Posterior vena cava (tissue), 2 donors: ENCODE data around the gene BIRC6. TPM values are rescaled to one million over a fixed set of nuclear protein-coding genes. Genes with fewer than 3 reads are reported as not detected.
"Not testable (repeated sequence)": the region's sequence is repeated elsewhere in the genome, so short reads cannot be mapped to it uniquely, and the experiment has no call there.

Experiments
- DNase-seq: peaks from one replicate; pipeline ENCODE4 v3.0.0-alpha.2; 2020; ENCODE audit warnings: low spot score
- intact Hi-C, 2 donors: fragments of 100-400 bp; cut with DNase I; formaldehyde crosslinking; loops; one replicate each; pipeline versions ENCODE4 v1.14.1 to v1.14.2; 2022 to 2023
- long read RNA-seq, 2 donors: library from polyadenylated mRNA; unstranded; transcript quantifications; one replicate each; pipeline ENCODE4 v2.0.0, GENCODE V29; 2020 to 2021
- total RNA-seq, 2 donors: library from RNA; stranded (reverse); fragmentation: NEBNext Ultra II Directional; extraction: Animal tissue kit (Norgen Biotek cat#: 25700); gene quantifications; one replicate each; pipeline ENCODE4 v1.2.1, GENCODE V29; 2021
- donor health status: DM: yes; HTN: yes; CAD: no.
- donor health status: DM: yes; HTN: yes; CAD: no.

BIRC6 gene
- total RNA-seq = 100 to 1,000 TPM in 1 of 2 donors, 10 to 100 TPM in 1; 94.2 to 113 TPM
- long read RNA-seq, donor 1, partial matches to known transcripts = 13 of 24 reads
- long read RNA-seq, donor 1, other reads (novel, unspliced or antisense) = 11 of 24 reads
- long read RNA-seq, donor 2, partial matches to known transcripts = 9 of 16 reads
- long read RNA-seq, donor 2, other reads (novel, unspliced or antisense) = 7 of 16 reads

DNA sequence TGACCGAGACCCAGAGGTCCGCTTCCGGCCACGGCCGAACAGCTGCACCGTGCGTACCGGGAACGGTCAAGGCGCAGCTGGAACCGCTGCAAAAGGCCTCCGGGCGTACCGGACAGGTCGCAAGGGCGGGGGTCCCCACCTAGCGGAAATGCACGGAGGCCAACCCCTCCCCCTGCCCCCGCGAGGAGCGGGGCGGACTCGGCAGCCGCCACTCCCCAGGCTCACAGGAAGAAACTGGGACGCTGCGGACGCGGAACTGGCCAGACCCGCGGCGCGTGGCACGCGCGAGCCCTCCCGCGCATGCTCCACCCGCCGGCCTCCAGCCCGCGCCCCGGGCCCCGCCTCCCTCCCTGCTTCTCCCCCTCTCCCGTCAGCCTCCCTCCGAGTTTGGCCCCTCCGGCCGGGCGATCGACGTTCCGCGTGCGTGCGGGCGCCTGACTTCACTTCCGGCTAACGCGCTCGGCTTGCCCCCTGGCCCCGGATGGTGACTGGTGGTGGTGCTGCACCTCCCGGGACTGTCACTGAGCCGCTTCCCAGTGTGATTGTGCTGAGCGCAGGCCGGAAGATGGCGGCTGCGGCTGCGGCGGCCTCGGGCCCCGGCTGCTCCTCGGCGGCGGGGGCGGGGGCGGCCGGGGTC is at the start of gene BIRC6:
BIRC6 (plus strand) TSS at position 343 of the 637 bp plus-strand sequence; CDS start at position 482, 139 bp downstream.
- intact Hi-C loops = no loop called here
- peak; percentile 100 for DNase-seq

DNA sequence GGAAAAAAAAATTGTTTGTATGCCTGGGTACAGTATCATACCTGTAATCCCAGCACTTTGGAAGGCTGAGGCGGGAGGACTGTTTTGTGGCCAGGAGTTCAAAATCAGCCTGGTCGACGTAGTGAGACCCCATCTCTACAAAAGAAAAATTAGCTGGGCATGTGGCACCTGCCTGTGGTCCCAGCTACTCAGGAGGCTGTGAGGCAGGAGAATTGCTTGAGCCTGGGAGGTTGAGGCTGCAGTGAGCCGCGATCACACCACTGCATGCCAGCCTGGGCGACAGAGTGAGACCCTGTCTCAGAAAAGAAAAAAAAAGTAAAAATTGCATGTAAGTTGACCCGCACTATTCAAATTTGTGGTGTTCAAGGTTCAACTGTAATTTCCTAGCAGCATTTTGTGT is 46.2 kb upstream of the BIRC6 start:
- no peak for DNase-seq
- intact Hi-C loops = no loop called here

GRCh38 chr2:32314886-32315285 is 41.9 kb upstream of the BIRC6 start:
- intact Hi-C loops = no loop called here
- DNase-seq = no peak

GRCh38 chr2:32328679-32329078 is 28.1 kb upstream of the BIRC6 start:
- not testable (repeated sequence) for DNase-seq

GRCh38 chr2:32329180-32329980 is 27.4 kb upstream of the BIRC6 start:
- DNase-seq, intact Hi-C loops: not testable (repeated sequence)

More at GRCh38 chr2:32328679-32329078, 28.1 kb upstream of the BIRC6 start:
- intact Hi-C loops = not testable (repeated sequence)

DNA sequence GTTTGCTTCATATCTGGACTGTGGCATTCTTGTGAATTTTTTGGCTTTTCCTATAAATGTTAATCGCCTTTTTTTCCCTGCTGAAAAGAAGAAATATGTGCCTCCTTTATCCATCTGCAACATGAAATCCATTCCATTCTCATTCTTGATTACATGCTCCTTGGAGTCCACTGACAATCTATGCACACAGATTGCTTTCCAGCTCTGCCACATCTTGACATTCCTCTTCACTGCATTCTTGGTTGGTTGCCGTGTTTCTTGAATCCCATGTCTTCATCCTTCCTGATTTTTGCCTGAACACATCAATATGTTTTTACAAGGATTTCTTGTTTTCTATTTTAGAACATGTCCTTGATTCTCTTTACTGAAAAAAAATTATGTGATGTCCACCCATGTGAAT is 26.7 kb upstream of the BIRC6 start:
- DNase-seq = no peak

DNA sequence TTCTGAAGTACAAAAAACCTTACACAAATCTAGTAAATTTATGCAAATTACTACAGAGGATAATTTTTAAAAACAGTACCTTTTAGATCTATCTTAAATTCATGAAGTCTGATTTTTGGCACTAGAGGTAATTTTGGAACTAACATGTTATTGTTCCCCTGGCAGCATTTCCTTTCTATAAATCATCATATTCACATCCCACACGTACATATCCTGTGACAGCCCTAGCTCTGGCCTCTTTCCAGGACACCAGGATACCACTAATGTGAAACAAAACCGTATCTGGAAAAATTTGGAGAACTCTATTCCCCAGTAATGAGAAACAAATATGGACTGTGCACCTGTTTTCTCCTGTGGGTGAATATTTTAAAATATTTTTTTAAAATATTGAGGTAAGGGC is 14.0 kb upstream of the BIRC6 start:
- intact Hi-C loops = no loop called here
- no peak for DNase-seq

More for the DNA sequence above, 26.7 kb upstream of the BIRC6 start:
- intact Hi-C loops = no loop called here

- DNase-seq, intact Hi-C loops: not testable (repeated sequence)
Observed at GRCh38 chr2:32350797-32351196, 6.0 kb upstream of the BIRC6 start.

GRCh38 chr2:32355976-32356680 is 695 bp upstream of the BIRC6 start:
- intact Hi-C loops = no loop called here

GRCh38 chr2:32357318-32358110 is 691 bp downstream of the BIRC6 start:
- no peak for DNase-seq
- intact Hi-C loops = no loop called here

More at GRCh38 chr2:32355976-32356680, 695 bp upstream of the BIRC6 start:
- no peak for DNase-seq

DNA sequence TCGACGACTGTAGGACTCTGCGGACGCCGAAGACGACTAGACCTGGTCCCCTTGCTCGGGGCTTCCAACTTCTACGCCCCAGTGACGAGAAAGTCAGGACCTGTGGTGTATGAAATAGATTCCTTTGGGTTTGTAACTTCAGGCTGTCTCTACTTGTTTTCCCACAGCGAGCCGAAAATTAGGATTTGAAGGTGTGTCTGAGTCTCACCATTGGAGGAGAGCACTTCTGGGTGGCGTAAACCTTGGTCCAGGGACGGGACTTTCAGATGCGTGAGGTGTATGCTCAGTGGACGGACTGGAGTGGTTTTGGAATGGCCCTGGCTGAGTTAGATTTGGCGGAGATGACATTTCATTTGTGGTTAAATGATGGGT is 1.3 kb downstream of the BIRC6 start:
- intact Hi-C loops = no loop called here
- no peak for DNase-seq

- no peak for DNase-seq
- intact Hi-C loops = no loop called here
Observed at GRCh38 chr2:32360416-32360815, 3.6 kb downstream of the BIRC6 start.

DNA sequence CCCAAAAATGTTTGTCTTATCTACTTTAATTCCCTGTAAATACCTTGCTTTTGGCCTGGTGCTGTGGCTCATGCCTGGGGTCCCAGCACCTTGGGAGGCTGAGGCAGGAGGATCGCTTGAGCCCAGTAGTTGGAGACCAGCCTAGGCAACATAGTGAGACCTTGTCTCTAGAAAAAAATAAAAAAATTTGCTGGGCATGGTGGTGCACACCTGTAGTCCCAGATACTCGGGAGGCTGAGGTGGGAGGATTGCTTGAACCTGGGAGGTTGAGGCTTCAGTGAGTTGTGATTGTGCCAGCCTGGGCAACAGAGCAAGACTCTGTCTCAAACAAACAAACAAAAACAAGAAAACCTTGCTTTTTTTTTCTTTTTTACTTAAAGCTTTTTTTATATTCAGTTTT is 6.2 kb downstream of the BIRC6 start:
- intact Hi-C loops, DNase-seq: not testable (repeated sequence)

DNA sequence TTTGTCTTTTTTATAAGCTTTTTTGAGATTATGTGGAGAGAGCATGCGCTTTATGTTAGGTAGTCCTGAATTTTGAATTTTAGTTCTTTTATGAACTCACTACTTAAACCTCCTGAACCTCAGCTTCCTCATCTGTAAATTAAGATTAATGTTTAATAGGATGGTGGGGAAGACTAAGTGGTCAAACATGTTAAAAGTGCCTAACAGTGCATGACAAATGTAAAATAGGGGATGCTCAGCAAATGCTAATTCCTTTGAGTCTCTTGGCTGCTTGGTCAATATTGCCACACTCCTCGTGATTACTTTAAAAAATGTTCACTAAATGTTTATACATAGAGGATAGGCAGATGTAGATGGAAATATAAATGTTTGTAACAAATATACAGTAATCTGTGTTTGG is 6.8 kb downstream of the BIRC6 start:
- no peak for DNase-seq
- intact Hi-C loops = no loop called here

- DNase-seq, intact Hi-C loops: not testable (repeated sequence)
Observed at GRCh38 chr2:32364290-32364689, 7.5 kb downstream of the BIRC6 start.

DNA sequence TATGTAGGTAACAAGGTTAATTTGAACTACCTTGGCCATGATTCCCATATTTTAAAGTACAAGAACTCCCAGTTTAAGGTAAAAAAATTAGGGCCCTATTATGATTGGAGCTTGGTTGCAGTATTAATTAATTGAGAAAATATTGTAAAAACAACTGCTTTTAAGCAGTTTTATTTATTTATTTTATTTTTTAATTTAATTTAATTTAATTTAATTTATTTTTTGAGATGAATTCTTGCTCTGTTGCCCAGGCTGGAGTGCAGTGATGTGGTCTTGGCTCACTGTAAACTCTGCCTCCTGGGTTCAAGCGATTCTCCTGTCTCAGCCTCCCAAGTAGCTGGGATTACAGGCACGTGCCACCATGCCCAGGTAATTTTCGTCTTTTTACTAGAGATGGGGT is 8.9 kb downstream of the BIRC6 start:
- intact Hi-C loops, DNase-seq: not testable (repeated sequence)

DNA sequence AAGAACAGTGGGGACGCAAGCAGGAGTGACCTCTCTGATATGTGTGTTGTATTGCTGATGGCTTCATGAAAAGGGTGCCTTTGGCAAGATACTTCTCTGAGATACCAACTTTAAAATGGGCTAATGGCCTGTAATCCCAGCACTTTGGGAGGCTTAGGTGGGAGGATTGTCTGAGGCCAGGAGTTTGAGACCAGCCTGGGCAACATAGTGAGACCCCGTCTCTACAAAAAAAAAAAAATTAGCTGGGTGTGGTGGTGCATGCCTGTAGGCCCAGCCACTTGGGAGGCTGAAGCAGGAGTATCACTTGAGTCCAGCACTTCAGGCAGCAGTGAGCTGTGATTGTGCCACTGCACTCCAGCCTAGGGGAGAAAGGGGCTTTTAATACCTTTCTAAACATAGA is 9.8 kb downstream of the BIRC6 start:
- intact Hi-C loops = no loop called here
- no peak for DNase-seq

DNA sequence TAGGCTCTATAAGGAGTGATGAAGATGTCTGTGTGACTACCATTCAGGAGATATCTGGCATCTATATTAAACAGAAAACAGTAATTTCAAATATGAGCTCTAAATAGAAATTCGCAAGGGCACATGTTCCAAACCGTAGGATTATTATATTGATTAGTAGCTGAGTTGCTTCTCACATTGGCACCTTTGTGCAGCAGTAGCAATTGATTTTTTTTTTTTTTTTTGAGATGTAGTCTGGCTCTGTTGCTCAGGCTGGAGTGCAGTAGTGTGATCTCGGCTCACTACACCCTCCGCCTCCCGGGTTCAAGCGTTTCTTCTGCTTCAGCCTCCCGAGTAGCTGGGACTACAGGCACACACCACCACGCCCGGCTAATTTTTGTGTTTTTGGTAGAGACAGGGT is 12.4 kb downstream of the BIRC6 start:
- no peak for DNase-seq
- intact Hi-C loops = no loop called here

- DNase-seq, intact Hi-C loops: not testable (repeated sequence)
Observed at GRCh38 chr2:32370942-32371341, 14.1 kb downstream of the BIRC6 start.
